ENCODE data around the gene CACNB3. TPM values are rescaled to one million over a fixed set of nuclear protein-coding genes. Genes with fewer than 3 reads are reported as not detected.
A peak's percentile ranks its signal among the peaks of the same experiment; 100 is the strongest.

Gene CACNB3
- total RNA-seq, 1 experiment from 2014 or later = 8.9 TPM

DNA sequence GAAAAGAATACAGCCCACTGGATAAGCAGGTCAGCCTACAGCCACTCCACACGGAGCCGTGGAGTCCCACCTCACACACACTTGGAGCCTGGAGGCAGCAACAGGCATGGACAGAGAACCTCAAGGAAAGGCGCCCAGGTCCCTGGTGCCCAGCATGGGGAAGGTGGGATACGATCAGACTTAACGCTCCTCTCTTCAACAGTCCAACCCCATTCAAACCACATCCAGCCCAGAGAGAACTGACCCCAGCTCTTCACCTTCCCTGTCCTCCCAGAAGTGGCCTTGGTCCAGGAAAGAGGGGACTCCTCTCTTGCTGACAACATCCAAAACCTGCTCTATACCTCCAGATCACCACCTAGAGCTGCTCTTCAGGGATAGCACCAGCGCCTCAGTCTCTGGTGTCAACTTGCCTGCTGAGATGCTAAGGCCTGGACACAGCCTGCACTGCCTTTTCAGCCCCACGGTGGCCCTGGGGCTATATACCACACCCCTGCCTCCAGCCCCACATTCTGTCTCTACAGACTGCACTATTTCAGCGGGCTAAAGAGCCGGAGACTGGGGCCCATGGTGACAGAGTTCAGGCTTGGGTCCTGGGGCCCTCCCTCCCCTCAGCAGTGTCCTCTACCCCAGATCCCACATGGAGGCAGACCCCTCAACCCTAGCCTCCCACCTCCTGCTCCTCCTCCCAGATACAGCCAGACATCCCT lies 36.4 kb upstream of the CACNB3 start:
- H3K36me3 ChIP-seq = peaks cover 28% of the 10 kb centered on the region
- no peak overlapping the region for H3K4me3 ChIP-seq
- no peaks in the 10 kb centered on the region for H3K9me3 ChIP-seq (replicated peaks)
- H3K4me1 ChIP-seq (replicated peaks) = peaks cover 18% of the 10 kb centered on the region
- no peak overlapping the region for H3K27ac ChIP-seq
- DNase-seq (ENCODE audit: low read depth in 1 of 2, low spot score in 2 of 2) = no peak
- H3K27me3 ChIP-seq (replicated peaks) = no peaks in the 10 kb centered on the region

DNA sequence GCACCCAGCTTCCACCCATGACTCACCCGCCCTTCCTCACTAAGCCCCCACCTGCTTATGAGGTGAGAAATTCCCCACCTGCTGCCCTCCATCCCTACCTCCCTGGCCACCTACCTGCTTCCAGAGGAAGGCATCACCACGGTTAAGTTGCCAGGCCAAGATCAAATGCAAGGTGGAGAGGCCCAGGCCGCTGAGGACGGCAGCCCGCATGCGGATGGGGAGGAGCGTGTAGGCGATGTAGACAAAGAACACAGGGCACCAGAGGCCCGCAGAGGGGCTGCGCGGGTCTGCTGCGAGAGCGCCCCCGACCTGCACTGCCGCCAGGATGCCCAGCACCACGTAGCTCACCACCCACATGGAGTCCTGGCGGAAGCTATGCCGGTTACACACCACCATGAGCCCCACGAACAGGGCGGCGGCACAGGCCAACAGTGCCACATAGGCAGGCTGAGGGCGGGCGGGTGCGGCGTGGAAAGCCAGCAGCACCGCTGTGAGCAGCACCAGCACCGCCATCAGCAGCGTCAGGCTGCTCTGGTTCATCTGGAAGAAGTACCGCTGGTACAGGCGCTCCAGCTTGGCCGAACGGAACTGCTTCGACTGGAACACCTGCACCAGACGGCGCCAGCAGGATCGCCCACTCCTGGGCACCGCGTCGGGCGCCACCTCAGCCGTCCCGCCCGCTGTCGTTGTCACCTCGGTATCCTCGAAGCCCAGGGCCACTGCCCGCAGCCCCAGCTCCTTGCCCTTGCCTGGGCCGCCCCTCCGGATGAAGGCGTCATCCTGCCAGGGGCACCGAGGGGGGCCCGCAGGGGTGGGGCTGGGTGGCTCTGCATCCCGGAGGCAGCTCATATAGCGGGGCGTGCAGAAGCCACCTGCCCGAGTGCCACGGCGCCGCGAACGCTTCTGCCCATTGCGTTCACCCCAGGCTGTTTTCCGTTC lies 35.6 kb upstream of the CACNB3 start:
- Histone ChIP-seq H3K27me3 (replicated peaks) (no peaks in the 10 kb centered on the region), H3K4me3 (no peak overlapping the region), H3K9me3 (replicated peaks) (no peaks in the 10 kb centered on the region), H3K36me3 (peaks cover 24% of the 10 kb centered on the region), H3K27ac (no peak overlapping the region), H3K4me1 (replicated peaks) (peaks cover 22% of the 10 kb centered on the region)
- DNase-seq (ENCODE audit: low read depth in 1 of 2, low spot score in 2 of 2) = no peak

DNA sequence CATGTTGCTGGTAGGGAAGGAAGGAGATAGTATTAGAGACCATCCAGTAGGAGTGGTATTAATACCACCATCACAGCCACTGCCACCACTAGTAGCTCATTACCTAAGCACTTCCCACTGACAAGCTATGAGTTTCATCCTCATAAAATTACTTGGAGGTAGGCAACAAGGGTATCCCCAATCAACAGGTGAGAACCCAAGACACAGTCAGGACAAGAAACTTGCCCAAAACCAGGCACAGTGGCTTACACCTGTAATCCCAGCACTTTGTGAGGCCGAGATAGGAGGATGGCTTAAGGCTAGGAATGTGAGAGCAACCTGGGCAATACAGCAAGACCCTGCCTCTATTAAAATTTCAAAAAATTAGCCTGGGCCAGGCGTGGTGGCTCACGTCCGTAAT lies 34.9 kb upstream of the CACNB3 start:
- no peak for DNase-seq (ENCODE audit: low read depth in 1 of 2, low spot score in 2 of 2)
- Histone ChIP-seq H3K36me3 (peaks cover 24% of the 10 kb centered on the region; the same call in 1 of the 2 replicates), H3K4me3 (no peak overlapping the region), H3K9me3 (replicated peaks) (no peaks in the 10 kb centered on the region), H3K4me1 (replicated peaks) (peaks cover 29% of the 10 kb centered on the region), H3K27me3 (replicated peaks) (no peaks in the 10 kb centered on the region), H3K27ac (no peak overlapping the region)

DNA sequence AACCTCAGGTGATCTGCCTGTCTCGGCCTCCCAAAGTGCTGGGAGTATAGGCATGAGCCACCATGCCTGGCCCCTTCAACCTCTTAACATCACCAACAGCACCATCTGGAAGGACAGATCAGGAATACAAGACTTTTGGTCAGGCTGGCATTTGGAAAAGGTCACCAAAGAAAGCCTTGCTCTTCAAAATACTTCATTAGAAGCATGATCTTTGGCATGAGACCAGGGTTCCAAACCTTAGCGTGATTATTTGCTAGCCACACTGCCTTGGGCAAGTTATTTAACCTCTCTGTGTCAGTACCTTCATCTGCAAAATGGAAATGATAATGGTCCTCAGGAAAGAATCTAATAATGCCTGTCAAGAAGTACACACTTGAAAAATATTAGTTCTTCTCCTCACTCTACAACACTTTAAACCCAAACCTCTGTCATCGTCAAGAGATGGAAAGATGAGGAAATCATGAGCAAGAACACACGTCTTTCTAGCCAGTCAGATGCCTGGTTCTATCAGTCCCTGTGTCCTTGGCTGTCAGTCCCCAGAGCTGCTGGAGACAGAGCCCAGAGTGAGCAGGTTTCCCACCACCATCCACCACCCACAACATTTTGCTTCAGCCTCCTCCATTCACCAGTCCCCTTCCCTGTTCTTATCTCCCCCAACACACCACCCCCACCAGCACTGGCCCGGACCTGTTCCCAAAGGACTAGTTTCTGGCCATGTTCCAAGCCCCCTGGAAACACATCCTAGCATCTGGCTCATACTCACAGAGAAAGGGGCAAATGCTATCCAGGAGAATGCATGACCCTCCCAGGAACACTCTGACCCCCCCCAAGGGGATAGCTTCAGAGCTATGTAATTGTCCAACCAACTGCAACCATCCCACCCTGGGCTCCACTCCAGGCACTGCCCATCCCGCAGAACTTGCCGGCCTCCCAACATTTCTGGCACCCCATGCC lies 31.4 kb upstream of the CACNB3 start:
- no peaks in the 10 kb centered on the region for H3K27me3 ChIP-seq (replicated peaks)
- no peak overlapping the region for H3K27ac ChIP-seq
- peaks cover 13% of the 10 kb centered on the region; the same call in 1 of the 2 replicates for H3K36me3 ChIP-seq
- no peaks in the 10 kb centered on the region for H3K9me3 ChIP-seq (replicated peaks)
- peak overlapping the region; percentile 77; the same call in 1 of the 2 replicates for H3K4me3 ChIP-seq
- peaks cover 14% of the 10 kb centered on the region for H3K4me1 ChIP-seq (replicated peaks)
- no peak for DNase-seq (ENCODE audit: low read depth in 1 of 2, low spot score in 2 of 2)

DNA sequence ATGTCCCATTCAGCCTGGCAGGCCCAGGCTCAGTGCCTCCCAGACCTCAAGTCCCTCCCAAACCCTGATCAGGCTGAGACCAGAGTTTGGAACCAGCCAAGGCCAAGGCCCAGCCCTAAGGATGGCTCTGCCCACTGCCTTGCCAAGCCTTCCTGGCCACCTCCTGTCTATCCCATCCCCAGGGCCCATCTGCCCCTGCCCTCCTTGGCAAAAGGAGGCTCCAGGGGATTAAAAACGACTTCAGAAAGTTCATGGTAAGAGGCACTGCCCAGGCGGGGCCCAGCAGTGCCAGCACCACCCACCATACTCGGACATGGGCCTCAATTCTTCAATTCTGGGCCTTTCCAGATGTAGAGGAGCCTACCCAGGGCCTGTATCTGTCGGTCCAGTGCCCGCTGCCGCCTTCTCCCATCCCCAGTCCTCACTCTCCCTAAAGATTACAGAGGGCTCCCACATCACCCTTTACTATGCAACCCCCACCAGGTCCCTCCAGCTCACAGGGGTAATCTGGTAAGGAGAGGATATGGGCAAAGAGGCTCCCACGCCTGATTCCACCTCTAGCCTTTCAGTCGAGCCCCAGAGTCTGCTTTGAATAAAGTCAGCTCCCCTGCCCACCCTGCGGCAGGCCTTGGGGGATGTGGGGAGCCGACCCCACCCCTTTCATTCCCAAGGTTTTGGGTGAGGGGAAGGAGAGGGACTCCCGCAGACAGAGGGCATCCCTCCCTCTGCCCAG lies 30.3 kb upstream of the CACNB3 start:
- peaks cover 14% of the 10 kb centered on the region for H3K4me1 ChIP-seq (replicated peaks)
- peaks cover 5% of the 10 kb centered on the region; the same call in 1 of the 2 replicates for H3K36me3 ChIP-seq
- H3K4me3 ChIP-seq = peak overlapping the region; percentile 77
- H3K9me3 ChIP-seq (replicated peaks) = no peaks in the 10 kb centered on the region
- no peak overlapping the region for H3K27ac ChIP-seq
- H3K27me3 ChIP-seq (replicated peaks) = no peaks in the 10 kb centered on the region
- no peak for DNase-seq (ENCODE audit: low read depth in 1 of 2, low spot score in 2 of 2)

DNA sequence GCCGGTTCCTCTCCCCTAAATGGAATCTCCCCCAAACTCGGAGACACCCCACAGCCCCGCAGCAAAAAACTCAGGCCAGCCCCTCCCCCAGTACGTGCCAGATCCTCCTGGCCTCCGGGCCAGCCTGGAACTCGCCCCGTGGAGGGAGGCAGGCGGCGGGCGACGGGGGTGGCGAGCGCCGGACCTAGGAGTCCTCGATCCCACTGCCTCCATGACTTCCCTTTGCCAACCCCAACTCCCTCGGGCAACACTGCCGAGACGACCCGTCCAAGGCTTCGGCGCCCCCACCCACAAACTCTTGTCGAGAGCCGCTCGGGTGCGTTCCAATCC lies 29.8 kb upstream of the CACNB3 start:
- Histone ChIP-seq H3K36me3 (no peaks in the 10 kb centered on the region), H3K9me3 (replicated peaks) (no peaks in the 10 kb centered on the region), H3K4me3 (peak overlapping the region; percentile 77), H3K4me1 (replicated peaks) (peaks cover 14% of the 10 kb centered on the region), H3K27me3 (replicated peaks) (no peaks in the 10 kb centered on the region), H3K27ac (no peak overlapping the region)
- no peak for DNase-seq (ENCODE audit: low read depth in 1 of 2, low spot score in 2 of 2)

DNA sequence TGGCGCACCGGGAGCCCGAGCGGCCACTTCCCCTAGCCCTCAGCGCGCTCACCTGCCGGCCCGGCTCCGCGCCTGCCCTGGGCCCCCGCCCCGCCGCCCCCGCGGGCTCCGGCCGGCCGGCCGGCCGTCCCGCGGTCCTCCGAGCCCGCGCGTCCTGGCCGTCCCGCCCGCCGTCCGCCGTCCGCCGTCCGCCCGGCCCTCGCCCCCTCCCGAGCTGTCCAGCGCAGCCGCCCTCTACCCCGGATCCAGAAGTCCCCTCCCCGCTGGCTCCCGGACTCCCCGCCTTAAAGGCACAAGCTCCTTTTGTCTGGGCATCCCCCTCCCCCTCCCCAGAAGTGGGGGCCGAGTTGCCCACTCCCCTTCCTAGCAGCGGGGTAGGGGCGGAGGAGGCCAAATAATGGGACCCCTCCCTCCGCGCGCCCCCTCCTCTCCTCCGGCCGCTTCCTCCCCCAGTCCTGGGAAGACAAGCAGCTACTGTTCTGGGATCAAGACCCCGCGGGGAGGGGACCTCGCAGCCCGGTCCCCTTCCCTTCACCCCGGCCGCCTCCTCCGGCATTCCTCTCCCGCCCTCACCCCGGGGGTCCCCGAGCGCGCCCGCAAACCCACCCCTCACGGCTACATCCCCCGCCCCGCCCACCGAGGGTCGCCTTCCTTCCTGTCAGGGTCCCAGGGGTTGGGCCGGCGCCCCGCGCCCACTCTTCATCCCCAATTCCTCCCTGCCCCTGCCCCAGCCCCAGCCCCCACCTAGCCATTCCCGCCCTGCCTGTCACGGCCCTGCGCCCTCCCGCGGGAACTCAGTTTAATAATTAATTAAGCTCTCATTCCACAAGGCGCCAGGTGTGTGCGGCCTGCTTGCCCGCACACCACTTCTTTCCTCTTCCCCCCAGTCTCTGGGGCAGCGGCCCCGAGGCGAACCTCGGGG lies 29.2 kb upstream of the CACNB3 start, which contains the start of gene ADCY6:
Gene ADCY6 (minus strand): TSS at position 236 of the 922 bp plus-strand sequence. CDS start 5,655 bp downstream, outside the sequence.
- no peaks in the 10 kb centered on the region for H3K36me3 ChIP-seq
- peak within 1 kb of the TSS; percentile 56; the same call in 1 of the 2 replicates for H3K27ac ChIP-seq
- no peaks in the 10 kb centered on the region for H3K9me3 ChIP-seq (replicated peaks)
- peak within 1 kb of the TSS; percentile 77 for H3K4me3 ChIP-seq
- peak in 1 of 2 experiments; percentile 73 for DNase-seq (ENCODE audit: low read depth in 1 of 2, low spot score in 2 of 2)
- H3K4me1 ChIP-seq (replicated peaks) = peaks cover 14% of the 10 kb centered on the region
- H3K27me3 ChIP-seq (replicated peaks) = no peaks in the 10 kb centered on the region

DNA sequence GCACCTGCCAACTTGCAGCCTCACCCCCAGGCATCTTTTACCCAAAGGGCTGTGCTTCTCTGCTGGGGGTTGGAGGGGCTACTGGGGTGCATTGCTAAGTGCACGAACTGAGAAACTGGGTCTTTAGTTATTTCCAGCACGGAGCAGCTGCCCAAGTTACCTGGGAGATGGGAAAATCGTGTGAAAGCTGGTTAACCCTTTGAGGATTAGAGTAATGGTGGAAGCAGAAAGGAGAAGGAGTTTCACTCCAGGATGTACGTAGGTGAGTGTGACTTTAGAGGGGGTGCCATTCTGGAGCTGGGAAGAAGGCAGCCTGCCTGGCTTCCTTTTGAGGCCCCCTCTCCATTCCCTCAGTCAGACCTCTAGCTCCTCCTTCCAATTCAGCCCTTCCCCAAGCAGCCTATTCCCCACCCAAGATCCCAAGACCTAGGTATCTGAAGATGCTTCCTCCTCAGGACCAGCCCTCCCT lies 28.4 kb upstream of the CACNB3 start:
- no peak overlapping the region; the same call in 1 of the 2 replicates for H3K4me3 ChIP-seq

DNA sequence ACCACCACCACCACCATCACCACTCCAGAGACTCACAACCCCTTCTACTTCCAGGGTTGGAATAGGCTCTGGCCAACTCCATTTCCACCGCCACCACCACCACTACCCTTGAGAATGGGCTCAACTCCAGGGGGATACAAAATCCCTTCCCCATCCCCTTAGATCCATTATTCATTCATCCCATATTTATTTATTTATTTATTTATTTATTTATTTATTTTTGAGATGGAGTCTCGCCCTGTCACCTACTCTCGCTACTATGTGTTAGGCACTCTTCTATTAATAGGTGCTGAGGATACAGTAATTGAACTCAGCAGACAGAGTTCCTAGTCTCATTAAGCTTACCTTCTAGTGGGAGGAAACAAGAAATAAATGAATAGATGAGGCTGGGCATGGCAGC lies 24.6 kb upstream of the CACNB3 start:
- H3K4me1 ChIP-seq (replicated peaks) = no peaks in the 10 kb centered on the region; the same call in 1 of the 2 replicates

More for the DNA sequence above, 28.4 kb upstream of the CACNB3 start:
- Histone ChIP-seq H3K36me3 (no peaks in the 10 kb centered on the region), H3K4me1 (replicated peaks) (peaks cover 14% of the 10 kb centered on the region), H3K9me3 (replicated peaks) (no peaks in the 10 kb centered on the region), H3K27me3 (replicated peaks) (no peaks in the 10 kb centered on the region), H3K27ac (no peak overlapping the region)
- DNase-seq (ENCODE audit: low read depth in 1 of 2, low spot score in 2 of 2) = no peak

DNA sequence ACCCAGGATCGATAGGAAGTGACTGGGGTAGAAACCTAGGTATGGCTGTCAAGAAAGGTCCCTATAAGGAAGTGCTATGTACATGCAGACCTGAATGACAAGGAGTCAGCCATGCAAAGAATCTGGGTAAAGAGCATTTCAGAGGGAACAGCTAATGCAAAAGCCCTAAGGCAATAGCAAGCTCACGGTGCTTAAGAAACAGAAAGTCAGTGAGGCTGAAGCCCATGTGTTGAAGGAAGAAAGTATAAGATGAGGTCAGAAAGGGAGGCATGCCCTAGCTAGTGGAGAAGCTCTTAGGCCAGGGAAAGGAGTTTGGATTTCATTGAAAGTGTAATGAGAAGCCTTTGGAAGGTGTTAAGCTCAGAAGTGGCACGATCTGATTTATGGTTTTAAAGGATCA lies 23.4 kb upstream of the CACNB3 start:
- H3K36me3 ChIP-seq = no peaks in the 10 kb centered on the region
- no peaks in the 10 kb centered on the region for H3K27me3 ChIP-seq (replicated peaks)
- H3K9me3 ChIP-seq (replicated peaks) = no peaks in the 10 kb centered on the region
- no peak for DNase-seq (ENCODE audit: low read depth in 1 of 2, low spot score in 2 of 2)
- no peak overlapping the region for H3K4me3 ChIP-seq
- no peaks in the 10 kb centered on the region; the same call in 1 of the 2 replicates for H3K4me1 ChIP-seq (replicated peaks)
- H3K27ac ChIP-seq = no peak overlapping the region

More for the DNA sequence above, 24.6 kb upstream of the CACNB3 start:
- no peaks in the 10 kb centered on the region for H3K36me3 ChIP-seq
- H3K9me3 ChIP-seq (replicated peaks) = no peaks in the 10 kb centered on the region
- H3K4me3 ChIP-seq = no peak overlapping the region
- DNase-seq (ENCODE audit: low read depth in 1 of 2, low spot score in 2 of 2) = no peak
- H3K27ac ChIP-seq = no peak overlapping the region
- H3K27me3 ChIP-seq (replicated peaks) = no peaks in the 10 kb centered on the region

DNA sequence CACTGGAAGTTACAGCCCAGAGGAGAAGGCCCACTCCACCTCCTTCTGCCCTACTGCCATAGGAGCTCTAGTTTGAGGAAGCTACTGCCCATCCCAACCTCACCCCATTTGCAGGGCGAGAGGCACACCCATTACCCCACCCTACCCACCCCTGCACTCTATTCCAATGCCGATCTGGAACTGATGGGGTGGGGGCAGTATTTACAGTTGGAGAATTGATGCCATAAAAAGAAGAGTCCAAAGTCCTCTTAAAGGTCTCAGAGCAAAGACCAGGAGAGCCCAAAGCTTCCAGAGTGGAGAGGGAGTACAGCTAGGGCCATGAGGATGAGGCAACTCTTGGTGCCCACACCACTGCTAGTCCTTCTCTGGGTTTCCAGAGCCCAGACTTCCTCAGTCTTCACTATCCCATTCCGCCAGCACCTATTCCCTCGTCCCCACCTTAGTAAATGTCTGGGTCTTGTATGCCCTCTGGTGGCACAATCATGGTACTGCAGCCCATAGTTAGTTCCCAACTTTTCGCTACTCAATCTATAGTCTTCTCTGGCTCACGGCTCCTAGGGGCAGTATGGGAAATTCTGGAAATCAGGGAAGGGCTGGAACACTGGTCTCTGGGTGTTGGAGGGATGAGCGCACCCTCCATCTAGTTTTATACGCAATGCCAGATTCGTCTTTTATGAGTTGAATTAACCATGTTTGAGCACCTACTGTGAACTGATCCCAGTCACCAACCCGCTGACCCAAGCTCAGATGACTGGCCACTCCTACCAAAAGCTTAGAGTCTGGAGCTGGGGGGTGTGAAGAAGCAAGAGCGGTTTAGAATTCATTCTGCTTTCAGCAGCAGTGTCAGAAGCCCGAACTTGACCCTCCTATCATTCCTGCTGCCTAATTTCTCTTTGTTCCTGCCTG lies 22.5 kb upstream of the CACNB3 start:
- H3K27me3 ChIP-seq (replicated peaks) = no peaks in the 10 kb centered on the region
- no peak overlapping the region for H3K27ac ChIP-seq
- H3K4me1 ChIP-seq (replicated peaks) = no peaks in the 10 kb centered on the region; the same call in 1 of the 2 replicates
- peak; percentile 67 to 73 for DNase-seq (ENCODE audit: low read depth in 1 of 2, low spot score in 2 of 2)
- no peaks in the 10 kb centered on the region for H3K36me3 ChIP-seq
- H3K9me3 ChIP-seq (replicated peaks) = no peaks in the 10 kb centered on the region
- H3K4me3 ChIP-seq = no peak overlapping the region

Measured in SJSA1 (cell line).